CD1c-positive myeloid dendritic cell (primary cell): ENCODE data around the gene HEMK1.

Source experiments
- DNase-seq: peaks from one replicate; pipeline ENCODE4 v3.0.0-alpha.2; 2016; ENCODE audit errors: extremely low spot score

HEMK1 gene

DNA sequence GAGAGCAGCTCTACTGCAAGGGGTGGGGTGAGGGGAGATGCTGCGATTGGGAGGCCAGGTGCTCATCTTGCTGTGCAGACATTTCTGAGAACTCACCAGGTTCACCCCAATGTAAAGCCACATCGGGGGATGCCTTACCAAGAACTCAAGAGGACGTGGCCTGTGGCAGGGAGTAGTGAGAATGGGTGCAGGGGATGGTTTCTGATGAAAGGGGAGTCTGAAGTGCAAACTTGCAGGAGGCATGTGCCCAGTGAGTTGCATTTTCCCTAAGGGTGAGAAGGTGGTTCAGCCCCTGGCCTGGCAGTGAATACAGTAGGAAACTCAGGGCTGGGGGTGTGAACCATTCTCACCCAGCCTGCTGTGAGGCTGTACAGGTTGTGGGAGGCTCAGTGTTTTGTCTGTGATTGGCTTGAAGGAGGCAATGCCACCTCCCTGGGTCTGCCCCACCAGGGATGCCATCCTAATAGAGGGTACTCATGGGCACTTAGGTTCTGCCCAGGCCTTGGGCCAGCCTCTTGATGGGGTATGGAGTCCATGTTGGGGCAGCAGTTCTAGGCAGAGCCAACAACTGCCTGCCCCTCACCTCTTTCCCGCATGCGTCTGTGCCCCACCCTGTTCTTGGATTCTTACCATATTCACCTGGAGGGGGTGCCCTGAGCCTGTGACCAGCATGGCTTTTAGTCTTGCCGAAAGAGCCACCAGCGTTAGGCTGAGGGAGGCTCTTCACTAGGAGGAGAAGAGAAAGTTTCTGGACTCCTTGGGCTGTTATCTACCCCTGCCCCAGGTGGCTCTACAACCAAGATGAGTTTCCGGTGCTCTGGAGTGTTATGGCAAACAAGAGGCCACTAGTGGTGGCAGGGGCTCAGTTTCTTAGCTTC is 4.5 kb downstream of the HEMK1 start:
- DNase-seq: peak; percentile 59

DNA sequence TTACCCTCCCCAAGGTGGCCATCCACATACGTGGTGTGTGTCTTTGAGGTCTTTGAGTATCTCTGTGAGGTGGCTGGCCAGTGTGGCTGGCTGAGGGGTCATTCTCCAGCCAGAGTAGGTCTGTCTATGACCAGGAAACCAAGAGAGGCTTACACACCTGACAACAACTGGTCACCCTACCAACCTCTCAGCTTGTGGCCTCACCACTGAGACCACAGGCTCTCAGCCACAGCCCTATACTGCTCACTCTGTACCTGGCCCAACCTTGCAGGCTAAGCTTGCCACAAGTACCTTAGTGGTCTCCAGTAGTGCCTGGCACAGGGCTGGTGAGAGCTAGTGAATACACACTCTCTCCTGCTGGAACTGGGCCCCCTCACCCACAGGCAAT is 5.1 kb downstream of the HEMK1 start:
- no peak for DNase-seq

DNA sequence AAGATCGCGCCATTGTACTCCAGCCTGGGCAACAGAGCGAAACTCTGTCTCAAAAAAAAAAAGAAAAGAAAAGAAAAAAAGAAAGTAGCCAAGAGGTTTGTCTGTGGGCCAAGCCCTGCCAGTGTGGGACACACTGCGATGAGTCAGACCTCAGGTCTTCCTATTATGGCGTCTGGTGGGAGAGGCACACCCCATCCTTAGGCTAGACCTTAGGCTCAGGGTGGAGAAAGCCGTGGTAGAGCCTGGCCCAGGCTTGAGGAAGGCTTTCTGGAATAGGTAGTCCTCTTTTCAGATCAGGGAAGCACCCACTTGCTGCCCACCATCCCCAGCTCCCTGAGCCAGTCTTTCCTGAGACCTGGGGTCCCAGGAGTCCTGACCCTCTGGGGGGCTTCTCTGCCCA is 6.0 kb downstream of the HEMK1 start:
- no peak for DNase-seq

DNA sequence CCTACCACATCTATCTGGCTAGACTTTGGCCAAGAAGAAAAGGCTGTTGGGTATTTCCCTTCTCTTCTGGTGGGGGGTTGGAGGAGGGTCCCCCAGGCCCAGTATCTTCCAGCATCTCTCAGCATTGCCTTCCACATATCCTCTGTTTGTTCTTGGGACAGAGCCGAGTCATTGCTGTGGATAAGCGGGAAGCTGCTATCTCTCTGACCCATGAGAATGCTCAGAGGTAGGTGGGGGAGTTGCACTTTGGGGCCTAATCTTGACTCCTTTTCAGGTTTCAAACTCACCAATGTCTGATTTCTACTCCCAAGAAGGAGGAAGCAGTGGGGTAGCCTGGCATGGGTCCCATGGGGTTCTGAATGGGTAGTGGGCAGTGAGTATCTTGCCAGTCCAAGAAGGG is 8.0 kb downstream of the HEMK1 start:
- no peak for DNase-seq

DNA sequence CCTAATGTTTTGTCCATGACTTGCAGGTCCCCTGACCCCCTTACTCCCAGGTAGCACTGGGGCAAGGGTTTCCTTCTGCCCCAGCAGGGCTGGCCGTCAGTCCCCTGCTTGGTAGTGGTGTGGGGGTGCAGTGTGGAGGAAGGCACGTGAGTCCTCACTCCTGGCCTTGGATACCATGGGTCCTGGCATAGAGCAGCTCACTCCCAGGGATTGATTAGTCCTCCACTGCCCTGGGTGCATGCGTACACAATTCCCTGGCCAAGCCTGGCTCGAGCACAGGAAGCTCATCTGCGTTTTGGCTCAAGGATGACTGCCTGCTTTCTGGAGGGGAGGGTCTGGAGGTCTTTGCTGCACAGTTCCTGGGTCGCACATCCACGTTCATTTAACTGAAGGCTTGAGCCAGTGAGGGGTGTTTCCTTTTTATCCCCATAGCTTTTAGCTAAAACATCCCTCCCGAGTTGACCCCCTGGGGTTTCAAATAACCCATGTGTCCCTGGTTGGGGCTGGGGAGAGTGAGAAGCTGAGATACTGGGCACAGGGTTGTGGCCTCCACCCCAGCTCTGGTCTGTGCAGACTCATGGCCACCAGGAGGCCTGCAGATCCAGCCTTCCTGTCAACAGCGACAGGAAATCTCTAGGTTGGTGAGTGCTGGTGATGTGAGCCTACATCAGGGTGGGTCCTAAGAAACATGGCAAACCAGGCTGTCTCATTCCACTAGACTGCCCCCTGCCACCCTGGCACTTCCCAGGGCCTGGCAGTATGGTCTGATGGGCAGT is 11.5 kb downstream of the HEMK1 start:
- DNase-seq: no peak

DNA sequence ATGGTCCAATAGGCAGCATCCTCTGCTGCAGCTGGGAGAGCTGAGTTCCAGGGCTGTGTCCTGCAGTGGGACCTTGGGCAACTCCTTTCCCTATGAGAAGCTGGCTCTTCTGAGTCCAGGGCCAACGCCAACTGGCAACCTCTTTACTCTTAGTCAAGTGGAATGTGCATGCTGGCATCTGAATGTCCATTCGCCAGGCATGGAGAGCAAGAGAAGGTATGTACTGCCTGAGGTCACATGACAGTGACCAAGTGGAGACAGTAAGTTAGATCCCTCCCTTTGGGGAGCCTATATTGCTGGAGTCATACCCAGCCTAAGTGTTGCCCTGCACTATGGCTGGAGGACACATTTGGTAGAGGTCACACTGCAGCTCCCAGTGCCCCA is 12.1 kb downstream of the HEMK1 start:
- no peak for DNase-seq

DNA sequence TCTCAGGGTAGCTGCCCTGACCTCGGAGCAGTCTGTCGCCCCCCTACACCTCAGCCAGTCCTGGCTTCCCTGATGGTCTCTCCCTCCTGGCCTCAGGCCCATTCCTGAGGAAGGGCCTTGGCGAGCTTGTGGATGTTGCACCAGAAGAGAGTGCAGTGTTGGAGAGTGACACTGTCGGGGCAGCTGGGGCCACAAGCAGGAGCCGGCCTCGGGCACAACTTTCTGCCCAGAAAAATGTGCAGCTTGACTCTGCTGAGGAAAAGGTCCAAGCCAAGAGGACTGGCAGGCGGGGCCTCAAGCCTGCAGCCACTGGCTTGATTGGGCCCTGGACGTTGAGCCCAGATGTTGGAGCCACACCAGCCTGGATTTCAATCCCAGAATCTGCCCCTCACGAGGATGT is 12.8 kb downstream of the HEMK1 start:
- DNase-seq: no peak

DNA sequence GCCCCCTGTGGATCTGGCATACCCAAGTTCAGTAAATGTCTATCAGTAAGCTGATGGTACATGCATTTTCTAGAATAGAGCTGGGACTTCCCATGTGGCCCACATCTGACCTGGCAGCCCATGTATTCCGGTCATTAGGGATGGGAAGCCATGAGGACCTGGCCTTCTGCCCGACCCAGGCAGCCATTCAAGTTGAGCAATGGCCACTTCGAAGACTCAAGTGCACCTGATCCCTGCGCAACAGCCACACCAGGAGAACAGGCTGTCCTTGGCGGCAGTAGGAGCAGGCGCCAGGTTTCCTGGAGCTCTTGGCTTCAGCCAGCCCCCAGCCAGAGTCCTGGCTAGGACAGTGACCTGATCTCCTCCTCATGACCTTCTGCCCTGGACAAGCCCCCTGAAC is 14.6 kb downstream of the HEMK1 start:
- no peak for DNase-seq

DNA sequence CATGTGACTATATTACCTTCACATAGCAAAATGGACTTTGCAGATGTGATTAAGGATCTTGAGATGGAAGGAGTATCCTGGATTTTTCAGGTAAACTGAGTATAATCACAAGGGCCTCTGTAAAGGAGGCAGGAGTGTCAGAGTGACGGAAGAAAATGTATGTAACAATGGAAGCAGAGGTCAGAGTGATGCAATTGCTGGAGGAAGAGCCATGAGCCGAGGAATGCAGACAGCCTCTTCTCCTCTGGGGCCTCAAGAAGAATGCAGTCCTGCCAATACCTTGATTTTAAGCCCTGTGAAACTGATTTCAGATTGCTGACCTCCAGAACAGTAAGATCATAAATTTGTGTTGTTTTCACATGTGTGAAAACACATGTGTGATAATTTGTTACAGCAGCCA is 15.1 kb downstream of the HEMK1 start:
- no peak for DNase-seq

DNA sequence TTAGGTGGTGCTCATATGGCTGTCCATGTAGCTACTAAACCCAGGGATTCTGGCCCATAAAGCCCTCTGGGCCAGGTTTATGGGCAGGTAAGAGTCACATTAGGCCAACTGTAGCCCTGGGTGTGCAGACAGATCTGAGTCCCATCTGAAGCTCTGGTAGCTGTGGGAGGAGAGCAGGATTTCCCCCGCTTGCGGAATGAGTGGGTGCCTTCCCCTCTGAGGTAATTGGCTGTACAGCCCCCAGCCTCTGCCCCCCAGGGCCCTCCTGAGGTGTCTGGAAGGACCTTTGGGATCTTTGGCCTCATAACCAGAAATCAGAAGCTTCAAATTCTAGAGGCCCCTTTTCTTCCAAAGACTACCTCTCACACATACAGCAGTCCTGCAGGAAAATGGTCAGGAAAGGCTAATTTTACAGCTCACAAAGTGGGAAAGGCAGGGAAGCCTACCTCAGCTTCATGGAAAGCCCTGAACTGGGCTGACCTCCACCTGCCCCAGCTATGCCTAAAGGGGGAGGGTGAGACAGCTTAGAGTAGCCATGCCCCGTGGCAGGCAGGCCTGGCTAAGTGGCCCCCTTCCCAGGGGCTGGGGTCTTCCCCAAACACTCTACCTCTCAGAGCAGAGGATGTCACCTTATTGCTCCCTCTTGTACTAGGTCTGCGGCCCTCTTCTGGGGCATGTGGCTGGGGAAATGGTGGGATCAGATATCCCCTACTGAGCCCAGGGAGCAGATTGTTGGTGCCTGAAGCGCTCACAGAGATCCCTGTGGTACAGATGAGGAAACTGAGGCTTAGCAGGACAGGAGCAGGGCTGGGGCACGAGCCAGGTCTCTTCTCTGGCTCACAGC is 16.8 kb downstream of the HEMK1 start:
- no peak for DNase-seq

DNA sequence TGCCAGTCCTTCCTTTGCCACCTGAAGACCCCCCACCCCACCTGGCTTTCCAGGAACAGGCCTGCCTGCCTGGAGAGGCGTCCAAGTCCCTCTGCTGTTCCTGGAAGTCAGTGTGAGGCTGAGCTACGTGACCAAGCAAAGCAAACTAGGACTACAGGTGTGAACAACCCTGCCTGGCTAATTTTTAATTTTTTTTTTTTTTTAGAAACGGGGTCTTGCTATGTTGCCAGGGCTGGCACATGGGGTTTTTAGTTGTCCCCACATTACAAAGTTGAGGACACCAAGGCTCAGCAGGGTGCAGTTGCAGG is 17.4 kb downstream of the HEMK1 start:
- no peak for DNase-seq

DNA sequence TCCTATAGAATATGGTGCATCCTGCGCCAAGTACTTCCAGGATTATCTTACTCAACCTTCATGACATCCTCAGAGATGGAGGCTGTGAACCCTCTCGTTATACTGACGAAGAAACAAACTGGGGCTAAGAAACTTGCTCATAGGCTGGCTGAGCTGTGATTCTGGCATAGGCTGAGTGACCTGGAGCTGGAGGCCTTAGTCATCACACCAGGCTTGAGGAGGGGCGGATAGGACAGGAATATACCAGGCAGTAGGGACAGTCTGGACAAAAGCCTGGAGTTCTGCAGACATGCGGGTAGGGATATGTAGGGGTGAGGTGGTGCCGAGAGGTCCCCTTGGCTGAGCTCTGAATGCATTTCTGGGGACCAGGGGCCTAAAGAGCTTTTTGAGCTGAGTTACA is 18.1 kb downstream of the HEMK1 start:
- no peak for DNase-seq

DNA sequence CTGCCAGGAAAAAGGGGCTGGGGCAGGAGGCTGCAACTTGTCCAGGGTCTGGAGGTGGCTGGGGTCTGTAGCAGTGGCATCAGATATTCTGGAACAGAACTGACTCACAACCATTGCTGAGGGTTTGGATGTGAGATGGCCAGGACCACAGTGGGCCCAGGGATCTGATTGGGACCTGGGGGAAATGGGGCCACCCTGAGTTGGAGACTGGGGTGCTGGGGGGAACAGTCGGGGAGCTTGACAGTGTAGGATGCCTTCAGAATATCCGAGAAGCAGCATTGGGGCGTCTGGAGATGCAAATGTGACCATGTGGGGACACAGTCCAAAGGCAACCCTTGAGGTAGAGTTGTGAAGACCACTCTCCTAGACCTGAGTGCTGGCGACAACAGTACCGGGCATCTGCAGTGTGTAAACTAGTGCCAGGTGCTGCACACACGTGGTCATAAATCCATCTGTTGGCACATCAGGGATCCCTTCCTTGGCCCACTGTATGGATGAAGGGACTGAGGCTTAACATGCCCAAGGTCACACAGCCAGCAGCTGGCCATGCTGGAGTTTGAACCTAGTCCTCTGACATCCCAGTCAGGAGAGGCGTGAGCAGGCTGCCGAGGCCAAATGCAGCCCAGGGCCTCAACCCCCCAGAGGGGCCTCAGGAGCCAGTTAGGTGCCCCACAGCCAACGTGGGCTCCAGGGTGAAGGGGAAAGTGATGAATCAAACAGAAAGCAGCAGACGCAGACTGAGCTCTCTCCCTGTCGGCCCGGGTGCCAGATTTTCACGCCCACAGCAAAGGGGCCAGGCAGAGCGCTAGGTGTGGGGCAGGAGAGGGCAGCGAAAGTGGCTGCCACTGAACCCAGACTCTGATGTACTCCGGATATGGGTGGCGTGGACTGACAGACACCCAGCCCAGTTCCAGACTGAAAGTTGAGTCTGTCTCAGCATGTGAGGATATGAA is 18.8 kb downstream of the HEMK1 start:
- no peak for DNase-seq

DNA sequence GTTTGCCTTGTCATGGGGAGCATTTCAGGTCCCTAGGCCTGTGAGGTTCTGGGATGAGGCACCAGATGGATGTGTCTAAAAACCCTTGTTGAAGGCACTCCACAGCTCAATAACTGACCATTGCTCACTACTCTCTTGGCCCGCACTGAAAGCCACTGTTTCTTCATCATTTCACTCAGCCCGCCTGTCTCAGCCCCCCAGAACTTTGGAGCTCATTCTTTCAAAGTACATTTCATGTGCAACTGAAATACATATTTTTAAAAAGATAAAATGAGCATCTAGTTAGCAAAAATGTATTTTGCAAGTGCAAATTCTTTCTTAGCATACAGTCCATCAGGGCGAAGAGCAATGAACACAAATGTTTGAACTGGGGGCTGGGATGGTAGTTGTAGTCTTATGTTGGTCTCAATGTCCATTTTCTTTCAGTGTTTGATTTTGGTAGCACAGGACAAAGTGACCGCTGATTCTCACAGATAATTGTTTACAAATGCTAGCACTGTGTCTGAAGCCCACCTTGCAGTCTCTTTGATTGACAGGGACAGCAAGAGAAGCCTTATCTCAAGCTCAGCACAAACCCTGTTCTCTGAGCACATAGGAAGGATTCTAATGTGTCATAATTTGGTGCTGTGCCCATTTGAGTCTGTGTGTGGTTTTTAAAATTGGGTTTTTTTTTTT is 19.6 kb downstream of the HEMK1 start:
- no peak for DNase-seq

DNA sequence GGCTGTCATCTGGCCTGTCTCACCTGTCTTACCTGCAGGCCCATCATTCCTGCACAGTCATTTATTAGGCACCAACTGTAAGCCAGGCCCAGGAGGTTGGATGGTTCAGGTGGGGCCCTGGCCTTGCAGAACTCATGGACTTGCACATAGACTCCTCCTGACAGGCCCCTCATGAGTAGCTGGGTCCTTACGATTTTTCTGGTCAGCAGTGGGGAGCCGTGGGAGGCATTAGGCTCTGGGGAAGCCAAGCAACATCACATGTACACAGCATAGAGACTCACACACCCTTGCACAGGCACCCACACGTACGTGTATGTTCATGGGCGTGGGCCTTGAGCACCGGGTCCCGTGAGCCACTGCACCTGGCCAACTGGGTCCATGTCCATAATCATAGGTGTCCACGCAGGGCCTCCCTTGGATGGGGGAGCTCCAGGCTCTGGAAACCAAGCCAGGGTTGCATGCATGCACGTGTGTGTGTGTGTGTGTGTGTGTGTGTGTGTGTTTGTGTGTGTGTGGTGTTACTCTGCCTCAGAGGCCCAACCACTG is 21.9 kb downstream of the HEMK1 start:
- DNase-seq: peak; percentile 77

DNA sequence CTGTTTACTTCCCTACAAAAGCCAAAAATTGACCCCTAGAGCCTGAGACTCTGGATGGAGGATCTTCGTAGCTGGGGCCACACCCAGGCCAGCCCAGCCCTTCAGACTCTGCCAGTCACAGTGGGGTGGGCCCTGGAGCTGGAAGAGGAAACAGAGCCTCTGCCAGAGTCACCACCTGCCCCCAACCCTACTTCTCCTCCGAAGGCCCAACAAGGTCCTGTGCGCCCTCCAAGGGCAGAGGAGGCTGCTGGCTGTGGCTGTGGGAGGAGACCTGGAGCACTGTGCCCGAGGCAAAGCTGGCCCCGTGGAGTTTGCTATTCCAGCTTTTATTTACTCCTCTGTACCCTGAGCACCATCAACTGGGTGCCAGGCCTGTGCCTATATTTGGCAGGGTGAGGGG is 23.2 kb downstream of the HEMK1 start:
- DNase-seq: peak; percentile 91

DNA sequence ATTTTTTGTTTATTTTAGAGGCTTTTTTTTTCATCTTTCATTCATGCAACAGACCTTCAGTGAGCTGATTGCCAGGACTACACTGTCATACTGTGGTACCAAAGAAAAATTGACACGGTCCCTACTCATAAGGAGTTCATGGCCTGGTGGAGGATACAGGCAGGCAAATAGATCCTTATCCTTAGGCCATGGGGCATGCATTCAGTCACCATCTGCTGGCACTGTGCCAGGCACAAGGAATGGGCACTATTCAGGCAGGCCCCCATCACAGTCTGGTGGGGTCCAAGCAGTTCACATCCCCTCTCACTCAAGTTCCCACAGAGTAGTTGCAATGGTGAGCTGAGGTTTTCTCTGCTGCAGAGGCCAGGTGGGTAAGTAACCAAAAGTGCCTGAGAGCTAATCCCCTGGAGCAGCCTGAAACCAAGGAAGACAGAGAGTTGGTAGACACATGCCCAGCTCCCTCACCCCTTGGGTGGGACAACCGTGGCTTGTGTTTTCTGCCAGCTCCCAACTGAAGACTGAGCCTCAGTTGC is 25.0 kb downstream of the HEMK1 start:
- no peak for DNase-seq

DNA sequence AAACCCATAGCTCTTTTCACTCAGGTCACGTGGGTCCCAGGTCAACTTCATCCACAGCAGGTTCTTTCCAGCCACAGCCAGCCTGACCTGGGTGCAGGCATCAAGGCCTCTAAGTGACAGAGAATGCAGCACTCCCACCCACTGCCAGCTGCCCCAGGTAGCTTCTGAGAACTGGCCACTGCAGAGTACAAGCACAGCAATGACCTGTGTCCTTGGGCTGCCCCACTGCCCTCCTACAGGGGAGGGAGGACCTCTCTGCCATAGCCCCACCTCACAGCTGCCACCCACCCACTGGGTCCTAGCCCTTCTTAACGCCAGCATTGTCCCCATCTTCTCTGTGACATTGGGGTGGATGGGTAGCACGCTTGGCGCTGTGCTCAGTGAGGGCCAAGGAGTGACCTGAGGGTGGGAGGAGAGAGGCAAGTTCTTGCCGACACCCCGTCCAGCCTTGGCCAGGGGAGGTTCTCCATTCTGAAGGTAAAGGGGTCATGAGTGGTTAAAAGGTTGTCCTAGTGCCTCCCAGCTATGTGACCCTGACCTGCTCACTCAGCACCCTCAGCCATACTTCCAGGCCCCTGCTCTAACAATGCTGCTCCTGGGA is 29.9 kb downstream of the HEMK1 start:
- peak; percentile 51 for DNase-seq

DNA sequence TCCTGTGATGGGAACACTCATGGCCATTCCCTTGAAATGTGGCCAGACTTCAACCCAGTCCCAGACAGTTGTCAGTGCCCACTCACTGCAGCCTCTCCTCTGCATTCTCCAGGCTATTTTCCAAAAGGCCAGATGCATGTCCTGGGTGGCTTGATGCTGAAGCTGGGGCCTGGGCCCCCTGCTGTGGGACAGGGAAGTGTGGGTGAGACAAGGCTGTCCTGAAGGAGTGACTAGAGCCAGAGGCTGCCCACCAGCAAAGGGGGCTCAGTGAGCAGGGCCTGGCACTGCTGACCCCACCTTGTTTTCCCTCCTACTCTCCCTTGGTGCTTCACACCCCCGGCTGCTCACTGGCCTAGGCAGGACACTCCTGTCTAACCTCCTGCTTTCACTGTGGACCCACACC is 30.4 kb downstream of the HEMK1 start:
- DNase-seq: no peak
